Fibroblast of skin of abdomen (primary cell): ENCODE results near the gene TMTC1.
"Not testable (repeated sequence)": the region's sequence is repeated elsewhere in the genome, so short reads cannot be mapped to it uniquely, and the experiment has no call there.

Experiments used
- DNase-seq: peaks from one replicate; pipeline ENCODE4 v3.0.0-alpha.2; 2013

The TMTC1 gene

DNA sequence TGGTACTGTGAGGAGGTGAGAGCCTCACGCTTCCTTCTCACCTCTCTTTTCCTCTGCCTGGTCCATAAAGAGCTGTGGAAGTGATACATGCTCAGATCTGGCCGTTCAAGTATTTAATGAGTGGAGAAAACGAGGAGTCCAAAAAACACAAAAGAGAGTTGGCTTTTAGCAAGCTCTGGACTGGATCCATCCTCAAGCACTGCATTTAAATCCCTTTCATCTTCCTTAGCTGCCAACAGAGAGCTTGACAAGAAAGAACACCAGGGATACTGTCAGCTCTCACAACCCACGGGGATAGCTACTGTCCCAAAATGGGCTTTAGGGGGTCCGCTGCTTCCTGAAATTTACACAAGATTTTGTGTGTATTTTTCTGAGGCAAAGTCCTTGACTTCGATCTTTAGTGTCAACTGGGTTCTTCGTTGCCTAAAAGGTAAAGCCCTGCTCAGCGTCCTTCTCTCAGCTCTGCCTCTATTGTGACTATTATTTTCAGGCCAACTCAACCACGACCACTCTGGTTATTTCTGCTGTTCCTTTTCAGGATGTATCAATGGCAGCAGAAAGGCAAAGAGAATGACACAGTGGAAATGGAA, 120.9 kb downstream of the TMTC1 start:
- DNase-seq, result no peak

DNA sequence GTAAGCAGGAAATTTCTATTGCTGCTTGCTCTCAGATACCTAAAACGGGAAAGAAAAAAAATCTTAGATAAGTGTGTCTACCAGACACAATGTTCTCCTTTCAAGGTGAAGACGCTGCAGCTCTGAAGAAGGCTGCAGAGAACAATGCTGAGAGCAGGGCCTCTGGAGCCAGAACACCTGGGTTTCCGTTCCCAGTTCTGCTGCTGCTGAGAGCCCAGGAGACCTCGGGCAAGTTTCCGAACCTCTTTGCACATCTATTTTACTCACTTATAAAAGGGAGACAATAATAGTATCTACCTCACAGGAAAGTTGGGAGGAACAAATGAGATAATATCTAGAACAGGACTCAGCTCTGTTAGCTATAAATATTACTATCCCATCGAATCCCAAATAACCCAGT, 122.9 kb downstream of the TMTC1 start:
- DNase-seq, result no peak

DNA sequence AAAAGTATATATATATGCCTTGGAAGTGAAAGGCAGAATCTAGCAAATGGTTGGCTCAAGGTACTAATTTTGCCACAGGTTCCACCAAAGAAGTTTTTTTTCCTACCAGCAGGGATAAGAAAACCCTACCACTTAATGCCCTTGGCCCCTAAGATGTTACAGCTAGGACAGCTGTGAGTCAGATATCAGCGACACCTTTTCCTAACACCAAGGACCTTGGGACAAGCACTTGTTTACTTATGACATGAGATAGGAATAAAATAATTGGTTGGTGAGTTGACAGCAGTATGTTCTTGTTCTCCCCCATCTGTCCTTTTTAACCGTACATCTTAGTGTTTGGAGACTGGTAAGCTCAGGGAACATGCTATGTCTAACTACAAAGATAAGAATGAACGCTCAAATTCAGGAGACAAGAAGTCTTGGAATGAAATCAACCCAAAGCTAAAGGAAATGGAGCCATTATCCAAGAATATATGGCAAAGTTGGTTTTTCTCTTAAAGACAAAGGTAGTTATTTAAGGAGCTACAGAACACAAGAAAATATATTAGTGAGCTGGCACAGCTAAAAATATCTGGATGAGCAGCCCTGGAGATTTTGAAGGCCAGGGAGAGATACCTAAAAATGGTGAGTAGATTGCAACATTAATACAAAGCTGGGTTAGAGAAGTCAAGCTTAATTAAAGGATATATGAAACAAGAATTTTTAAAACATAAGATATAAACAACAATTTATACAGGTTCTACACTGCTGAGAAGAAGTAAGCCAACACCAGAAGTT, 126.8 kb downstream of the TMTC1 start:
- no peak for DNase-seq

DNA sequence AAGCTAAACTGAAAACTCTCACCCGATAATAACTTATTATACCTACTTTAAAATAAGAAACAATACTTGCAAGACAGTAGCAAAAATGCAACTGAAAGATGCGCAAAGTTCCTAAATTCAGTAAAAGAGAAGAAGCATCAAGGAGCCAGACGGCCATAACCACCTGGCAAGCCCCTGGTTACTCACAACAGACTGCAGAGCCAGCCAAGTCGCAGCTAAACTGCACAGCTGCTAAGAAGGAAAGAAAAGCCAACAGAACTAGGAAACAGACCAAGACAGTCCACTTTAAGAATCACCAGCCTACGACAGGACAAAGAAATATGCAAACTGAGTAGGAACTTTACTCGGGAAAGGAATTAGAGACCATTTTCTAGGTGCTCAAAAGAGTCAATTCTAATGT, 127.9 kb downstream of the TMTC1 start:
- no peak for DNase-seq

DNA sequence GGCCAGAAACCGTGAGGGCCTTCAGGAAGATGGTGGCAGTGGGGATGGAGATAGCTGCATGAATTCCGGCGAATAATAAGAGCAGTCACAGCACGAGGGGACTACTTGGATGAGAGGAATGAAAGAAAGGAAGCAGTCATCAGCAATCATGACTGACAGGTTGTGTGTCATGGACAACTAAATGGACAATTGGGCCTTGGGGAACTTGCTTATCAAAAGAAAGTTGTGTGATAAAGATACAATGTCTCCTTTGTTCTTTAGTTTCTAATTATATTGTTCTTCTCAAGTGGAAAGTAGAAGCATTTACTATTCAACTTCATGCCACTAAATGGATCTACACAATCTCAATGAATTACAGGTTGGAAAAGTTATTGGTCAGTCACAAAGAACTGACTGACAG, 130.5 kb downstream of the TMTC1 start:
- DNase-seq, result no peak

DNA sequence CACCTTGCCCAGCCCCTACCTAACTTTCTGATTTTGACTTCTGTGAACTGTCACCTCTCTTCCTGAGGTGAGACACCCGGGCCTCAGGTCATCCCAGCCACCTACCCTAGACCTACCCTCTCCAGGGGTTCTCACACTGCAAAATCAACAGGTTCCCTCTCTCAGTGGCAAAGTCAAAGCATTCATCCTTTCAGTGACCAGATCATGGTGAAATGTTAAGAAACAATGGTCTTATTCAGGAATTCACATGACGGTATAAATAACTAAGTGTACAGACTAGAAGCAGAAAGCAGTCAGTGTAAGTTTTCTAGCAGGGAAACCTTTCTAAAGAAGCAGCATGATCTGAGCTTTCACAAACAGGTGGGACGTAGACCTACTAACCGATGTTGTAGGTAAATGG, 133.4 kb downstream of the TMTC1 start:
- no peak for DNase-seq

DNA sequence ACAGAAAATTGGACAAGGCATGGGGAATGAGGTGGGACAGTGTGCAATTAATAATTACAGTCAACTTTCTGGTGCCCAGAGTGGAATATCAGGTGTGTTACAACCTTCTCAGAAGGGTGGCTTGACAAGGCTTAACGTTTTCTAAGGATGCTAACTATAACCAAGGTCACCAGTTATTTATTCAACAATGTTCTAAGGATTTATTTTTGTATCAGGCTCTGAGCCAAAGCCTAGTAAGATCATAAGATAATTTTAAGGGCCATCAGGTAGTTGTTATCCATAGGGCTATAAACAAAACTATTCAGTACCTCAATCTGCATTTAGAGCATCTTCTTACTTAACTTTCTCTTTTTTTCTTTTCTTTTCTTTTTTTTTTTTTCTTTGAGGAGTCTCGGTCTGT, 134.0 kb downstream of the TMTC1 start:
- no peak for DNase-seq

DNA sequence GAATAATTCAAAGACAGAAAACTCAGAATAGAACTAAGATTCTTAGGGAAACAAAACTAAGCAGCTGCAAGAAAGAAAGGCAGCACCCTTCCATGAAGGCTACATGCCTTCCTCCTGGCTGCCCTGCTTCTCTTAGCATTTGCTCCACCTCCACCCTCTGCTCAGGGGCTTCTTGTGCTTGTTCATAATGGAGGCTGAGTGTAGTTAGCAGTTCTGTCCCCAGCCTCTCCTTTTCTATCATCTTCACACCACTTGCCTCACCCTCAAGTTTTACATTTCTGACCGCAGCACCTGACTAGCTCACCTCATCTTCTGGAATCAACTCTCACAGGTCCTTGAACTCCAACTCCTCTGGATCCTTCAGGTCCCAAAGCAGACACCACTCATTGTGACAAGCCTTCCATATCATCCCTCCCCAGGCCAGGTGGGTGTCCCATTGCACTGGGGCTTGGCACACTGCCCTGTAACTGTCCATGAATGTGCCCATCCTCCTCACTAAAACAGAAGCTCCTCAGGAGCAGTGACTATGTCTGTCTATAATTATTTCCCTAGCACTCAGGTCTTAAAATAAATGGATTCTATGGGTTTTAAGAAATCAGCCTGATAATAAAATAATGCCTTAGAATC, 139.1 kb downstream of the TMTC1 start:
- no peak for DNase-seq

DNA sequence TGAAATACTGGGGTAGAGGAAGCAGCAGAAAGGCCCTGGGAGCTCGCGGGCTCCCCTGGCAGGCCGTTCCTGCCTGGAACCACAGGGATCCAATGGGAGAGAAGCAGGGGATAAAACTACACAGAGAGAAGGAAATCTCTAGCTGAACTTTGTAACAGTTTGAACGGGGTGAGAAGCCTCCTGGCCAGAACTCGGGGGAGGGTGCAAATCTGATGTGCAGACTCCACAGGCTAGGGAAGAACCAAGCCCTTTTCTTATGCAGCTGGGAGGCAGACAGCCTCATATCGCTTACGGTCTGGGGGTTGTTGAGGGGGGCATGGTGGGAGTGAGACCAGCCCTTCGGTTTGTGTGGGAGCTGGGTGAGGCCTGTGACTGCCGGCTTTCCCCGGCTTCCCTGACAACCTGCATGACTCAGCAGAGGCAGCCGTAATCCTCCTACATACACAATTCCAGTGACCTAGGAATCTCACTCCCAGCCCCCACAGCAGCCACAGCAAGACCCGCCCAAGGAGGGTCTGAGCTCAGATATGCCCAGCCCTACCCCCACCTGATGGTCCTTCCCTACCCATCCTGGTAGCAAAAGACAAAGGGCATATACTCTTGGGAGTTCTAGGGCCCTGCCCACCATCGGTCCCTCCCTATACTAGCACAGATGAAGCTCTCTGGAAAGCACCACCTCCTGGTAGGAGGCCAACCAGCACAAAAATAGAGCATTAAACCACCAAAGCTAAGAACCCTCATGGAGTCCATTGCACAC, 143.0 kb downstream of the TMTC1 start:
- peak; percentile 37 for DNase-seq

DNA sequence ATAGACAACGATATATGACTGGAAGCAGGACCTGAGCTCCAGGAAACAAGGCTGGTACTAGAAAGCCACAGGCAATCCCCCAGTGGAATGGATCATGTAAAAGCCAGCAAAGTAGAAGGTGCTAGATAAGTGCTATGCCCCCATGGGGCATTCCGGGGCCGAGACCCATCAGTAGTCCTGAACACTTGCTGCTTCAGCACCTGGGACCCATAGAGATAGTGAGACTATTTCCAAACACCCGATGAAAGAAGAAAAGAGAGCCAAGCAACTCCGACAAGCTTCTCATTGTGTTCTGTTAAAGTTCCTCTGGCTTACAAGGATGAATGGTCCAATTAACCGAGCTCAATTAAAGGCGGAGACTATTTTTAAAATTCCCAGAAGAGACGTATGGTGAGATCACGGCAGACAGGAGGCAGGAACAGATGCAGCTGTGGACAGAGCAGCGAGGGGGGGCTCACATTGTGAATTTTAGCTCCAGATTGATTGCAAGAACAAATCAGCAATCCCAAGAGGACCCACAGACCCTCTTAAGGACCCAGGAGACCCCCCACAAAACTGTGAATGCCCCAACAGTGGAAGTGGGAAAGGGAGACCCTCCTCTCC, 143.7 kb downstream of the TMTC1 start:
- no peak for DNase-seq

DNA sequence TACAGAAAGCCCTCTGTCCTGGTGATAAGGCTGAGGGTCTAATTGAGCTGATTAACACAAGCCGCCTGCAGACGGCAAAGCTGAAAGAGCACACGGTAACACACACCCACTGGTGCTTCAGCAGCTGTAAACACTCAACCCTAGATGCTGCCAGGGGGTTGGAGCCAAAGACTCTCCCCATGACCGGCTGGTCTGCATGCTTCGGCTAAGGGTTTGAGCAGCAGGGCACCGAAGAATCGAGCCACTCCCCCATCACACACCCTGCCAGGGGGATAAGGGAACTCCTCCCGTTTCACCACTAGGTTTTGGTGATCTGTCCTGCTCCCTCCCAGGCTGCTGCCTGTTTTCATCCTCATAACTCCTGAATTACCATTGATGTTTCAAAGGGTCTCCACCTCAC, 145.2 kb downstream of the TMTC1 start:
- DNase-seq, result no peak

DNA sequence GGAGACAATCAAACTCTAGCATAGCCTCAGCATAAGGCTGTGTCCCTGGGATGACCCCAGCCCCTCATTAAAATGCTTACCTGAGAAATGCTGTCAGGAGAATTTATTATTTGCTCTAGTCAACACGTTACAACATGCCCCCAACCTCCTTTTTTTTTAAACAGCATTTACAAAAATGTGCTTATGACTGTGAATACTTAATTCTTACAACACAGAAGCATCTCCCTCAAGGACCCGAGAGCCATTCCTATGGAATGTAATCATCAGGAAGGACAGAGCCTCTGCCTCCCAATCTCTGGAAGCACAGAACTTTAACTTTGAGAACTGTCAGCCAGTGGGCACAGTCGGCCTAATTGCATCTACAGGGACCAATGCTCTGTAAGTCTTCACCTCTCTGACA, 149.7 kb downstream of the TMTC1 start:
- peak; percentile 37 for DNase-seq

DNA sequence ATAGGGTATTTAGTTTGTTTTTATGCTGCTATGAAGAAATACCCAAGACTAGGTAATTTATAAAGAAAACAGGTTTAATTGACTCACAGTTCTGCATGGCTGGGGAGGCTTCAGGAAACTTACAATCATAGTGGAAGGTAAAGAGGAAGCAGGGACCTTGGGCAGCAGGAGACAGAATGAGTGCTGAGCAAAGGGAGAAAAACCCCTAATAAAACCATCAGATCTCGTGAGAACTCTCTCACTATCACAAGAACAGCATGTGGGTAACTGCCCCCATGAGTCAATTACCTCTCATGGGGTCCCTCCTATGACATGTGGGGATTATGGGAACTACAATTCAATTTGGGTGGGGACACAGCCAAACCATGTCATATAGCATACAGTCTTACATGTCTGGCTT, 153.6 kb downstream of the TMTC1 start:
- not testable (repeated sequence) for DNase-seq

DNA sequence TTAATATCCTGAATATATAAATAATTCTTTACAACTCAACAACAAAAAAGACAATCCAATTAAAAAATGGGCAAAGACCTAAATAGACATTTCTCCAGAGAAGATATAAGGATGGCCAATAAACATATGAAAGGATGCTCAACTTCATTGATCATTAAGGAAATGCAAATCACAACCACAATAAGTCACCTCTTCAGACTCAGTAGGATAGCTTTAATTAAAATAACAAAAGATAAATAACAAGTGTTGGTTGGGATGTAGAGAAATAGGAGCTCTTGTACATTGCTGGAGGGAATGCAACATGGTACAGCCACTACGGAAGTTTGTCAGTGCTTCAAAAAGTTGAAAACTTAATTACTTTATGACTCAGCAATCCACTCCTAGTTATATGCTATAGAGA, 156.5 kb downstream of the TMTC1 start:
- DNase-seq, result no peak

DNA sequence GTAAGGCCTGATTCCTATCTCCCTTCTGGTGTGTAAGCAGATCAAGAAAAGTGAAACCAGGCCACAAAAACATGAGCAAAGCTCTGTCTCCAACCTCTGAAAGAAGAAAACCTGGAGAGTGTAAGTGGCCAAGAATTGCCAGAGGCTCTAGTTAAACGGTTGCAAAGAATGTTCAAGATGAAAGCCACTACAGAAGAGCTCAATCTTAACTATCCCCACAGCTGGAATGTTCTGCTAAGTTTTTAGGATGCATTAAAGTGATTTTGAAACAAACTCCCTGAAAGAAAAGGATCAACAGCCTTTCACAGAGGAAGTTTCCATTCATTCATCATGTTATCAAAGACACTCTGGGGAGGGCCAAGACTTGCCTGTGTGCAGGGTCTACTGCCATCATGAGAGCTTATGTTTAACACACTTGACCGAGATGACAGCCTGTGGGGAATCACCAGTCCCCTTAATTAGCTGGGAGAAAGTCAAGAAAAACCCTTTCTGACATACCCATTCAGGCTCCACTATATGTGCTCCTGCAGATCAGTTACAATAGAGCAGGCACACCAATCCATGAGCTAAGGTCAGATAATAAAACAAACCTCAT, 158.3 kb downstream of the TMTC1 start:
- no peak for DNase-seq

DNA sequence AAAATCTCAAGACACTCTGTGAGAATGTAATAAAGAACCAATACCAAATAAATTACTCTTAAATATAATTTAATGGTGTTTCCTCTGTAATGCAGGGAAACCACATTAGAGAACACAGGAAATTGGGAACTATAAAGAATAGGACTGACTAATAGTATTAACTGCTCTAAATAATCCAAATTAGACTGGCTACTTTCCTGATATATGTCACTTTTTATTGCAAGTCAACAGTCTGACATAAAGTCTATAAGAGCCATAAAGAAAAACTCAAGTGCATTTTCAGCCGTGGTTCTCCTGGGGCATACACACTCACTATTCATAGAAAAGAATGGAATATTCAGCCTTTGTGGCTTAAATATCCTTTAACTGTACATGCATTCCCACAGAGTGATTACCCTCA, 161.5 kb downstream of the TMTC1 start:
- no peak for DNase-seq

DNA sequence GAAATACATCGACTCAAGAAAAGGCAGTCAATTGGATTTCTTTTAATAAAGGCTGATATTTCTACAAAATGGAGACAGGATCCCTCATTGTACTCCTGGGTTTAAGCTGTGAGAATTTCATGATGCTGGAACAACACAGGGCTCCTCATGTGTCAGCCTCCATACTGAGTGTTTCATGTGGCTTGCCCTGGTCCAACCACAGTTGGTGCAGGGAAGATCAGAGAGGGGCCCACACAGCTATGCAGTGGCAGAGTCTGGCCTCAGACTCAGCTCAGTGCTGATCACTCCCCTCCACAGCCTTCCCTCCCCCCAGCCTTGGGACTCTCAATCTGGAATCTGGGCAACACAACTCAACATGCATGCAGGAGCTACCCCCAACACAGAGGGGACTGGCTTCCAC, 163.7 kb downstream of the TMTC1 start:
- DNase-seq, result no peak

DNA sequence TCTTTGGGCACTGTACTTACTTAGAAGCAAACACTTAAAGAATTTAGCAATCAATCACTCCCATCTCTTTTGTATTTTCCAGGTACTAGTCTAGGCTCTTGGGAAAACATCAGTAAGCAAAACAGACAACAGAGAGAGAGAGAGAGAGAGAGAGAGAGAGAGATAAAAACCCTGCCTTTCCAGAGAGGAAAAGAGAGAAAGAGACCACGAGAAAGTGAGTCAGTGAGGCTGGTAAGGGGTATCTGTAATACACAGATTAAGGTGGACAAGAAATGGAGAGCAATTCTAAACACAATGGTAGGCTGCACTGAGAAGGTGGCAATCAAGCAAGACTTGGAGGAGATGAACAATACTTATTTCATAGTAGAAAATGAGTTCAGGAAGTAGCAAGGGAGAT, 166.3 kb downstream of the TMTC1 start:
- DNase-seq, result no peak

DNA sequence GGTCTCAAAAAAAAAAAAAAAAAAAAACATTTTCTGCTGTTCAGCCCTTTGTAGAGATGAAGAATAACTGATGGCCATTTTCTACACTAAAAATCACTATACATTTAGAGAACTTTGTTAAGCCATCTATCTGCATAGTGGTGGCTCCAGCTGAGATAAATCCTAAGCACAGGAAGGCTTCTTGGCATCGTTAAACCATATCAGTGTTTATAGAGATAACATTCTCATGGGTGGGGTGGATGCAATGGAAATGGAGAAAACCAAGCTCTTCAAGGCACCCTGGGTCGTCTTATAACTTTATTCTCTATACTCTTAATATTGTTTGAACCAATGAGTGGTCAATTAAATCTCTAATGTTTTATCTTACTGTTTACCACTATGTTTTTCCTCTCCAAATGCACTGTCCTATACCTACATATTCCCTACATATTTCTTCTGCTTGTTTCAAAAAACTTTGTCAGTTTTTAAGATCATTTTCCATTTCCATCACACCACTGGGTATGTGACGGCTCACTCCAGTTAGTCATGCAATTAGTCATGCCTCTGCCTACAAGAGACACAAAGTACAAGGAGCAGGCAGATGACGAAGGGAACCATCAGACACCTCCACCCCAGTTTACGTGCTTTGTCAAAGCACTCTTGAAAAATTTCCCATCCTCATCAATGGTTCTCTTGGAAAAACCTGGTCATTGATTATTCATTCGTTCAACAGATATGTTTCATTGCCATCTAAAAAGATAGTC, 166.9 kb downstream of the TMTC1 start:
- DNase-seq, result peak; percentile 45

DNA sequence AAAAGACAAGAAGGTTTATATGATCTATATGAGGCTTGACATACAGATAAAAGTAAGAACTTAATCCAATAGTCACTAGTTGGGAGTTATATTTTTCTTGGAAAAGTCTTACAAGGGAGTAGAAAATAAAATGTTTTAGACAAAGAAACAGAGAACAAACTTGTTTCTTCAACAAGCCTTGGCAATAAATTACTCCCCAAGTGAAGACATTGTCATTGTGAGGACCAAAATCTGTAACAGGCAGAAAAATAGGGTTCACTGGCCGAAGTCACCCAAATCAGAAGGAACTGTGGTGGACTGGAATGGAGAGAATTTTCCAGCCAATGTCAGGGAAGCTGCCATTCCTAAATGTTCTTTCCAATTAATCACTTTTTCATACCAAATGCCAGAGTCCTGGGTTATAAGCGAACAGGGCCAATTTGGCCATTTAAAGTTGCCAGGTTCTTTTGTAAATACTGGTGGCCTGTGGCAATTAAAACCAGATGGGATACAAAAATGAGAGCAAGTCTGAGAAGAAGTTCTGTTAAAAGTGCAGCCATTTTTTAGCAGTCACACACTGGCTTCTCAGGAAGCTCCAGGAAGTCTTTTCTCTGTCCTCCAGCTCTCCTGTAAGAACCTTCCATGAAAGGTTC, 168.9 kb downstream of the TMTC1 start:
- peak; percentile 33 for DNase-seq

DNA sequence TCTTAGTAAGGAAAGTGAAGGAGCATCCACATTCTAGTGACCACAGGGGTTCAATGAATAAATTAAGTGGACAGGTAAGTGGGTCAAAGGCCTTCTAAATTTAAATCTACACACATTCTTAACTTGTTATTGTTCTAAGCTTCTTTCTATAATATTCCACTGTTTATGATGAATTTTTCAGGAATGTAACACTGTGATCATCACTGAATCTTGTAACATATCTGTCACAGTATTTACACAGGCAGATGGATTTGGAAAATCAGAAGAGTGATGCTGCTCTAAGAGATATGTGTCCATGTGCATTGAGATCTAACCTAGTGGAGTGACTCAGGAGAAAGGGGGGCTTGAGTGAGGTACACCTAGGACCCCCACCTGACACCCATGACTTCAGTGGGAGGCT, 170.8 kb downstream of the TMTC1 start:
- DNase-seq, result no peak
